Liver (tissue), 3 donors: ENCODE measurements around the gene COBL.

Experiments
- ATF3 ChIP-seq: IDR thresholded peaks from 2 replicates; pipeline ENCODE4 v1.6.1; 2016; ENCODE audit warnings: antibody characterized with exemption
- FOXA1 ChIP-seq: IDR thresholded peaks from 2 replicates; pipeline ENCODE4 v1.6.1; 2016; ENCODE audit warnings: antibody characterized with exemption
- RAD21 ChIP-seq, 2 donors: IDR thresholded peaks; 2 replicates each; pipeline ENCODE4 v1.6.1; 2016; ENCODE audit warnings: antibody characterized with exemption in 2 of 2, mild to moderate bottlenecking in 2 of 2
- TAF1 ChIP-seq: conservative IDR thresholded peaks from 2 replicates; pipeline ENCODE4 v1.6.1; 2016; ENCODE audit warnings: antibody characterized with exemption, mild to moderate bottlenecking
- TF ChIP-seq, protein P1 (sequence below): fragments of 150-350 bp; IDR thresholded peaks from 2 replicates; pipeline ENCODE4 v1.5.1; 2017; ENCODE audit warnings: improper control_type of control experiment, low read depth, low read length; ENCODE audit not compliant: missing input control
- TF ChIP-seq, protein P2 (sequence below): IDR thresholded peaks from 2 replicates; pipeline ENCODE4 v1.6.1; 2016; ENCODE audit warnings: antibody characterized with exemption
- donor health status: healthy.
- donor health status: healthy.

- TF ChIP-seq RAD21 (IDR thresholded peaks at IDR 0.05) (no peak), TAF1 (no peak), ATF3 (no peak), FOXA1 (no peak)
- TF ChIP-seq, protein P1, sequence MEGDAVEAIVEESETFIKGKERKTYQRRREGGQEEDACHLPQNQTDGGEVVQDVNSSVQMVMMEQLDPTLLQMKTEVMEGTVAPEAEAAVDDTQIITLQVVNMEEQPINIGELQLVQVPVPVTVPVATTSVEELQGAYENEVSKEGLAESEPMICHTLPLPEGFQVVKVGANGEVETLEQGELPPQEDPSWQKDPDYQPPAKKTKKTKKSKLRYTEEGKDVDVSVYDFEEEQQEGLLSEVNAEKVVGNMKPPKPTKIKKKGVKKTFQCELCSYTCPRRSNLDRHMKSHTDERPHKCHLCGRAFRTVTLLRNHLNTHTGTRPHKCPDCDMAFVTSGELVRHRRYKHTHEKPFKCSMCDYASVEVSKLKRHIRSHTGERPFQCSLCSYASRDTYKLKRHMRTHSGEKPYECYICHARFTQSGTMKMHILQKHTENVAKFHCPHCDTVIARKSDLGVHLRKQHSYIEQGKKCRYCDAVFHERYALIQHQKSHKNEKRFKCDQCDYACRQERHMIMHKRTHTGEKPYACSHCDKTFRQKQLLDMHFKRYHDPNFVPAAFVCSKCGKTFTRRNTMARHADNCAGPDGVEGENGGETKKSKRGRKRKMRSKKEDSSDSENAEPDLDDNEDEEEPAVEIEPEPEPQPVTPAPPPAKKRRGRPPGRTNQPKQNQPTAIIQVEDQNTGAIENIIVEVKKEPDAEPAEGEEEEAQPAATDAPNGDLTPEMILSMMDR = no peak
- TF ChIP-seq, protein P2, sequence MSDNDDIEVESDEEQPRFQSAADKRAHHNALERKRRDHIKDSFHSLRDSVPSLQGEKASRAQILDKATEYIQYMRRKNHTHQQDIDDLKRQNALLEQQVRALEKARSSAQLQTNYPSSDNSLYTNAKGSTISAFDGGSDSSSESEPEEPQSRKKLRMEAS = no peak
These were observed 1.4 kb upstream of the COBL start for GRCh38 chr7:51318001-51318400.
